ENCODE data around the gene LTC4S. TPM values are rescaled to one million over a fixed set of nuclear protein-coding genes. Genes with fewer than 3 reads are reported as not detected.
A peak's percentile ranks its signal among the peaks of the same experiment; 100 is the strongest.

The LTC4S gene
- total RNA-seq, 2 donors from 2014 or later = 1.3 to 1.4 TPM

DNA sequence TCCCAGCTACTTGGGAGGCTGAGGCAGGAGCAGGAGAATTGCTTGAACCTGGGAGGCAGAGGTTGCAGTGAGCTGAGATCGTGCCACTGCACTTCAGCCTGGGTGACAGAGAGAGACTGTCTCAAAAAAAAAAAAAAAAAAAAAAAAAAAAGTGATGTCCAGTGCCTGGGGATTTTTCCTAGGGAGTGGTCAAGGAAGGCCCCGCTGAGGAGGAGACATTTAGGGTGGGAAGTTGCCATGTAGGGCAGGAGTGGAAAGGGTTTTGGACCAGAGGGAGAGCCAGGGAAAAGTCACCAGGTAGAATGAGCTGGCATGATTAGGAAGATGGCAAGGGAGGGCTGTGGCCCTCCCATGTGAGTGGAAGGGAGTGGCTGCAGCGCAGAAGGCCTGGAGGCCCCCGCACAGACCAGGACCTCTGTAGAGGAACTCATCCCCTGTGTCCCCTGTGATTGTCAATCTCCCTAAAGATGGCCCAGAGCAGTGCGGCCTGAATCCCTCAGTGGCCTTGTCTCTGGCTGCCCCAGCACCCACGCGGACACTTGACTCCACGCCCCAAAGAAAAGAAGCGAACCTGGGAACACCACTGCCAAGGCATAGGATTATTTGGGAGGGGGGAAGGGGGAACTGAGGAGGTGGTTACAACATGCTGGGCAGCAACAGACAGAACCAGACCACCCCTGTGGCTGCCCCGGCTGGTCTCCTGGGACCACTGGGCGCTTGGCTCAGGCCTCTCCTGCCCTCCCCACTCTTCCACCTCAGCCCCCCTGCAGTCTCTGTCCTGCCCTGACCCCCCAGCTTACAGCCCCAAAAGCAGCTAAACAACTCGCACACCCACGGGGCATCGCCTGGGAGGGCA lies 24.3 kb downstream of the LTC4S start:
- no peaks in the 10 kb centered on the region for H3K27me3 Mint-ChIP-seq
- H3K4me3 Mint-ChIP-seq = peak overlapping the region; percentile 87
- peaks cover 16% of the 10 kb centered on the region for H3K4me1 Mint-ChIP-seq
- peaks cover 39% of the 10 kb centered on the region for H3K36me3 Mint-ChIP-seq (ENCODE audit: low read depth)
- peak overlapping the region; percentile 61 for H3K27ac Mint-ChIP-seq
- no peaks in the 10 kb centered on the region for H3K9me3 Mint-ChIP-seq
- ATAC-seq (replicated peaks) = no peak

DNA sequence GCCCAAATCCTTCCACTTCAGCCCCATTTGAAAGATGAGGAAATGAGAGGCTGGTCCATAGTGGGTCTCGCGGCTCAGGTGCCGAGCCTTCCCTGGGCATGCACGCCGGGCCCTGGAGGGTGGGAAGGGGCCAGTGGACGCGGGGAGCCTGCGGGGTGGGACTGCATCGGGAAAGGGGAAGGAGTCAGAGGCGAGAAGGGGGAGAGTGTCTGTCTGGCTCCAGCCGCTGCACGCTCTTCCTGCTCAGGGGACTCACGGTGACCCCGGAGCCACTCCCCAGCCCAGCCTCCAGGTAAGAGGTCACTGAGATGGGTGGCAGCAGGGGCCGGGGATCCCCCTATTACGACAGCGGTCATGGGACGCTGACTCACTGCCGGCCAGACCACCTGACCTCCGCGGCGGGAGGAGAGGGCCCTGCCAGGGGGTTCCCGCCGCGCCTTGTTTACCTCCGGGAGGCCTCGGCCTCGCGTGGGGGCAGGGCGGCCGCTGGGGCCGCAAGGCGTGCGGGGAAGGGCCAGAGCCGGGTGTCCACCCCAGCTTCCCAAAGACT lies 25.0 kb downstream of the LTC4S start:
- Mint-ChIP-seq H3K9me3 (no peaks in the 10 kb centered on the region), H3K36me3 (ENCODE audit: low read depth) (peaks cover 39% of the 10 kb centered on the region), H3K4me1 (peaks cover 16% of the 10 kb centered on the region), H3K4me3 (peak overlapping the region; percentile 87), H3K27ac (peak overlapping the region; percentile 61), H3K27me3 (no peaks in the 10 kb centered on the region)
- peak; percentile 86 for ATAC-seq (replicated peaks)

DNA sequence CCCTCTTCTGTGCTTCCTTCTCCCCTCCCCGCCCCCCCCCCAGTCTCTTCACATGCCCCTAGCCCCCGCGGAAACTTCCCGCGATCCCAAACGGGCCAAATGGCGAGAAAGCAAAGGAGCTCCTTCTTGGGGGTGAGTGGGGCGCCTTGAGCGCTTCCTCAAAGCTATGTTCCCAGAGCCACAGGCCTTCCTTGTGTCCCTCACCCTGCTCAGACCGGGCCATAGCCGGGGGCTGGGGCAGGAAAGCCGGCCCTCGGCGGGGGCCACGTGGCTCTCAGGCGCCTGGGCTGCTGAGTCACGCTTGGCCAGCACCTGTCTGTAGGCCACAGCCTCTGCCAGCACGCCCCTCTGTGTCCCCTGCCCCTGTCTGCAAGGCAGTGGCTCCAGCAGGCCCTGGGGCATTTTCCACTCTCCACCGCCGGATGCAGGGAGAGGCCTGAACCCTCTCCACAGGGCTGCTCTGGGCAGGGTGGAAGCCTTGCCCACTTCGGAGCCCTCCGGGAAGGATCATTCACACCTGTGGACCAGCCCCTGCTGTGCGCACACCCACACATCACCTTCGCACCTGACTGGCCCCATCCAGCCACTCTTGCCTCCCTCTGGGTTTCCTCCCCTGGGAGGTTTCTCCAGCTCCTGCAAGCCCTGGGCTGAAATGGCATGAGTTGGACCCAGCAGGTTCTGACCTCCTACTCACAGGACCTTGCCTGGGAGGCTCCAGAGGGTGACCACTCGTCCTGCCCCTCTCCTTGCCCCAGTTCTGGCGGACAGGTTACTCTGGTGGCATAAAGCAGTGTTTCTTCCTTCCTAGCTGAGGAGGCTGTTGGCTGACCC lies 25.7 kb downstream of the LTC4S start:
- Mint-ChIP-seq H3K4me3 (peak overlapping the region; percentile 87), H3K36me3 (ENCODE audit: low read depth) (peaks cover 44% of the 10 kb centered on the region), H3K27ac (peak overlapping the region; percentile 61), H3K9me3 (no peaks in the 10 kb centered on the region), H3K4me1 (peaks cover 17% of the 10 kb centered on the region), H3K27me3 (no peaks in the 10 kb centered on the region)
- ATAC-seq (replicated peaks) = peak; percentile 47

DNA sequence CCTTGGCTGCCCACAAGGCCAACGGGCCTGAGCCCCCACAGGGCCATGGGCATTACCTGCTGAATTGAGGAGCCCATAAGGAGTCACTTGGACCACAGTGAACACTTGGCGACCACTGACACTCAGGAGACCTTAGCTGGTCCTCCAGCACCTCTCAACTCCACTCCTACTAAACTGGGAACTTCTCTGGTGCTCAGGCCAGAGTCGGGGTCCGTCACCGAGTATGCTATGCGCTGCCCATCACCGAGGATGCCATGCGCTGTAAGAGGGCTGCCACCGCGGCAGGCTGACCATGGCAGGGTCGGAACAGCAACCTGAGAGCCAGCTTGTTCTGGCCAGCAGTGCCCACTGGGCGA lies 26.3 kb downstream of the LTC4S start:
- H3K27ac Mint-ChIP-seq = peak overlapping the region; percentile 61
- peaks cover 50% of the 10 kb centered on the region for H3K36me3 Mint-ChIP-seq (ENCODE audit: low read depth)
- H3K4me1 Mint-ChIP-seq = peaks cover 20% of the 10 kb centered on the region
- H3K9me3 Mint-ChIP-seq = no peaks in the 10 kb centered on the region
- peak overlapping the region; percentile 87 for H3K4me3 Mint-ChIP-seq
- no peaks in the 10 kb centered on the region for H3K27me3 Mint-ChIP-seq
- no peak for ATAC-seq (replicated peaks)

DNA sequence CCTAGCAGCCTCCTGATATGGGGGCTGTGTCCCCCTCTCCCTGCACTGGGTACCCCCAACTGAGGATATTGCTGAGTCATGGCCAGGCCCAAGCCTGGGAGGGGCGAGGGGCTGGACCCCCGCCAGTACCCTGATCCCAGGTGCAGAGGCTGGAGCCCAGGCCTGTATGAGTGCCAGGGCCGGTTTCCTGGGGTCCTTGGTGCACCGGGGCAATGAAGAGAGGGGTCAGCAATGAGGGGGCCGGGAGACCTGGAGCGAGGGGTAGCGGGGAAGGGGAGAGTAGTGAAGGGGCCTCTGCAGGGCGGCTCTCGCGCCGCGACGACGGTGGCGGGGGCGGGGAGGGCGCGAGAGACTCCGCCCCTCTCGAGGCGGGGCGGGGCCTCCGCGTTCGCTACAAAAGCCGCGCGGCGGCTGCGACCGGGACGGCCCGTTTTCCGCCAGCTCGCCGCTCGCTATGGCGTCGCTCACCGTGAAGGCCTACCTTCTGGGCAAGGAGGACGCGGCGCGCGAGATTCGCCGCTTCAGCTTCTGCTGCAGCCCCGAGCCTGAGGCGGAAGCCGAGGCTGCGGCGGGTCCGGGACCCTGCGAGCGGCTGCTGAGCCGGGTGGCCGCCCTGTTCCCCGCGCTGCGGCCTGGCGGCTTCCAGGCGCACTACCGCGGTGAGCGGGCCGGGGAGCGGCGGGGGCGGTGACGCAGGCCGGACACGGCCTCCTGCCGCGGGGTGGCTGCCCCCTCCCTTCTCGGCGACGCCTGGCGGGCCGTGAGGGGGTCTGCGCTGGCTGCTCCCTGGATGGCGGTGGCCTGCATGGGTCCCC lies 26.9 kb downstream of the LTC4S start, which contains the start of gene SQSTM1:
Gene SQSTM1, plus strand, starts transcription at position 423 of the 815 bp plus-strand sequence. Its CDS starts 32 bp downstream, at position 455.
- Mint-ChIP-seq H3K4me3 (peak within 1 kb of the TSS; percentile 87), H3K4me1 (peaks cover 18% of the 10 kb centered on the region), H3K9me3 (no peaks in the 10 kb centered on the region), H3K27ac (peak within 1 kb of the TSS; percentile 92), H3K36me3 (ENCODE audit: low read depth) (peaks cover 53% of the 10 kb centered on the region), H3K27me3 (no peaks in the 10 kb centered on the region)
- peak; percentile 53 for ATAC-seq (replicated peaks)

DNA sequence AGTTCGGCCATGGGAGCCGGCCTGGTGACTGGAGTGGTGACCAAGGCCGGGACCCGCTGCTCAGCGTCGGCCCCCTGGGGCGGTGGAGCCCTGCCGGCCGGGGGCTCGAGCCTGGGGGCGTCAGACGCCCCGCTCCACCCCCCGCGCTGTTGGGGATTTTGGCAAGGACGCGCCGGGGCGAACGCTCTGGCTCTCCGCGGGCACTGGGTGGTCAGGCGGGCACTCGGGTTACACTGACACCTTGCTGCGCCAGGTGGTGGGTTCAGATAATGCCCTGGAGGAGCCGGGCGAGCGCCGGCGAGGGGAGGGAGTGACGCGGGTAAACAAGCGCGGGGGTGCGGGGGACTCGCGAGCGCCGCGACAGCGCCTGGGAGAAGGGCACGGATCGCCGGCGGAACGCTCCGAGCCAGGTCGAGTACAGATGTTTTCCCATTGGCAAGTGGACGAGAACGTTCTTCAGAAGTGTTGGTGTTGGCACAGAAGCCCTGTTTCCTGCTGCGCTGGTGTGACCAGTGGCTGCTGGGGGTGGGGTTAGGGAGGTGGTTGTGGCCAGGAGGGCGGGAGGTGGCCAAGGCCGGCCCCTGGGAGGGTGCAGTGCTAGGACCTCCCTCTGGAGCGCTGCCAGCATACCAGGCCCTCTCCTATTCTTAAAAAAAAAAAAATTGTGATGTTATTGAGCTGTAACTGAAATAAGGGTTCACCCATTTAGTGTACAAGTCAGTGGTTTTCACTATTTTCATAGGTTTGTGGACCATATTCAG lies 27.7 kb downstream of the LTC4S start:
- H3K36me3 Mint-ChIP-seq (ENCODE audit: low read depth) = peaks cover 58% of the 10 kb centered on the region
- H3K27me3 Mint-ChIP-seq = no peaks in the 10 kb centered on the region
- H3K4me3 Mint-ChIP-seq = peak overlapping the region; percentile 87
- no peaks in the 10 kb centered on the region for H3K9me3 Mint-ChIP-seq
- peaks cover 16% of the 10 kb centered on the region for H3K4me1 Mint-ChIP-seq
- peak overlapping the region; percentile 92 for H3K27ac Mint-ChIP-seq
- peak; percentile 64 for ATAC-seq (replicated peaks)

DNA sequence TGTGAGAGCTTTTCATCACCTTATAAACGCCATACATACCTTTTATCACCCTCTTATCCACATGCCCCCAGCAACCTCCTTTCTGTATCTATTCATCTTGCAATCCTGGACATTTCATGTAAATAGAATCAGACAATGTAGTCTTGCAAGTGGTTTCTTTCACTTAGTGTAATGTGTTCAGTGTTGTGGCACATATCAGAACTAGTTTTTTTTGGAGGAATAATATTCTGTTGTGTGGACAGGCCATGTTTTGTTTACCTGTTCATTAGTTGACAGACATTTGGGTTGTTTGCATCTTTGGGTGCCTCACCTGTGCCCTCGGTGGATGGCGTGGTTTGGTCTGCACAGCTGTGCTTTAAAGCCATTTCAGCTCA lies 28.3 kb downstream of the LTC4S start:
- no peak for ATAC-seq (replicated peaks)
- Mint-ChIP-seq H3K4me3 (peak overlapping the region; percentile 87), H3K4me1 (peaks cover 16% of the 10 kb centered on the region), H3K36me3 (ENCODE audit: low read depth) (peaks cover 64% of the 10 kb centered on the region), H3K9me3 (no peaks in the 10 kb centered on the region), H3K27ac (peak overlapping the region; percentile 92), H3K27me3 (no peaks in the 10 kb centered on the region)

DNA sequence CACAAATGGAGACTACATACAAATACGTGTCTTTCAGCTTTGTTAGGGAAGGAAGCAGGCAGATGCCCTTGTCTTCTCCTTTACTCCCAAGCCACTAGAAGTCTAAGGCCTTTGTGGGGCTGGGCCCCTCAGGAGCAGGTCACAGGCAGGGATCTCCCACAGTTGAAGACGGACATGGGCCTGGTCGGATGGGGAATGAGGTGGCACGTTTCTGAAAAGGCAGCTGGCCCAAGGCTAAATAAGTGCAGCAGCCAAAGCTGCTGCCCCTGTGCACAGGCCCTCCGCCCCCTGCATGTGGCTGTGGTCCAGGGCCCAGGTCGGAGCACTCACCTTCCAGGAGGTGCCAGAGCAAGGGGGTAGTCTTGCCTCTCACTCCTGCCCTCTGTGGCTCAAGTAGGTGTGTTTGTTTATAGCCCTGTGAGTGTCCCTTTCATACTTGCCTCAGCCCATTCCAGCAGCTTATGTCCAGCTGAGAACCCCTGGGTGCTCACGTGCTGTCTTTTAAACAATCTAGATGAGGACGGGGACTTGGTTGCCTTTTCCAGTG lies 28.7 kb downstream of the LTC4S start:
- H3K36me3 Mint-ChIP-seq (ENCODE audit: low read depth) = peaks cover 69% of the 10 kb centered on the region
- ATAC-seq (replicated peaks) = no peak
- peak overlapping the region; percentile 92 for H3K27ac Mint-ChIP-seq
- peak overlapping the region; percentile 87 for H3K4me3 Mint-ChIP-seq
- no peaks in the 10 kb centered on the region for H3K9me3 Mint-ChIP-seq
- H3K4me1 Mint-ChIP-seq = peaks cover 18% of the 10 kb centered on the region
- no peaks in the 10 kb centered on the region for H3K27me3 Mint-ChIP-seq

DNA sequence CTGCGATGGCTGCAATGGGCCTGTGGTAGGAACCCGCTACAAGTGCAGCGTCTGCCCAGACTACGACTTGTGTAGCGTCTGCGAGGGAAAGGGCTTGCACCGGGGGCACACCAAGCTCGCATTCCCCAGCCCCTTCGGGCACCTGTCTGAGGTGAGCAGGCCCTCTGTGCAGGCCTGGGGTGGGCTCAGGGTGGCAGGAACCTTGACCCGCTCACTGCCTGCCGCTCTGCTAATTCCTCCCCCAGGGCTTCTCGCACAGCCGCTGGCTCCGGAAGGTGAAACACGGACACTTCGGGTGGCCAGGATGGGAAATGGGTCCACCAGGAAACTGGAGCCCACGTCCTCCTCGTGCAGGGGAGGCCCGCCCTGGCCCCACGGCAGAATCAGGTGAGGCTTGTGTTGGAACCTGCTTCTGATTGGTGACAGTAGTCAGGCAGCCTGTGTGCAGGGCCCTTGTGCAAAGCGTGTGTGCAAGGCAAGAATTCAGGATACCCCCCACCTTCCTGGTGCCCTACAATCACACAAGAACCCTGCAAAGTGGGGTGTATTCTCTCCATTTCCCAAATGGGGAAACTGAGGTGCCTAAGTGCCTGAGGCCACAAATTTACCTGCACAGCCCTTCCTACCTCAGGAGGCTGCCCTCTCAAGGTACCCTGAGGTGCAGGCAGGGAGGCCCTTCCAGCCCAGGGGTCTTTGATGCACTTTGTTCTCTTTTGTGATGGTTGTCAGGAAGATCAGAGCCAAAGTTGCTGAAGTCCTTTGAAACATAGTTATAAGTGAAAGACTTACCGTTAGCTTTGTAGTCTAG lies 30.4 kb downstream of the LTC4S start:
- no peak for ATAC-seq (replicated peaks)
- peak overlapping the region; percentile 32 for H3K4me3 Mint-ChIP-seq
- H3K4me1 Mint-ChIP-seq = peaks cover 25% of the 10 kb centered on the region
- no peaks in the 10 kb centered on the region for H3K27me3 Mint-ChIP-seq
- H3K27ac Mint-ChIP-seq = peak overlapping the region; percentile 75
- no peaks in the 10 kb centered on the region for H3K9me3 Mint-ChIP-seq
- H3K36me3 Mint-ChIP-seq (ENCODE audit: low read depth) = peaks cover 85% of the 10 kb centered on the region

DNA sequence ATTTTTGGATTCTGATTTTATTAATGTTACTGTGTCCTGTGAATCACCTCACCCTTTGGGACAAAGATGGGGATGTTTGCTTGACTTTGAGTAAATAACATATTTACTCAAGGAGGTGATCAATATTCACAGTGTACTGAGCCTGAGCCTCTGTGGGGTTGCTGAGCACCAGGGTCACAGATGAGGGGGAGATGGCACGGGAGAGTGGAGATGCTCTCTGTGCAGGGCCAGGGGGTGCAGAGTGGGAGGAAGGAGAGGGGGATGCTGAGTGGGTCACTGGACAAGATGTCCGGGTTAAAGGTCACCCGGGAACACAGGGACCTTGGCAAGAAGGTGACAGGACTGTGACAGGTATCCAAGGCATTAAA lies 30.9 kb downstream of the LTC4S start:
- Mint-ChIP-seq H3K27ac (peak overlapping the region; percentile 75), H3K36me3 (ENCODE audit: low read depth) (peaks cover 87% of the 10 kb centered on the region), H3K9me3 (no peaks in the 10 kb centered on the region), H3K27me3 (no peaks in the 10 kb centered on the region), H3K4me3 (peak overlapping the region; percentile 32), H3K4me1 (peaks cover 25% of the 10 kb centered on the region)
- ATAC-seq (replicated peaks) = no peak

DNA sequence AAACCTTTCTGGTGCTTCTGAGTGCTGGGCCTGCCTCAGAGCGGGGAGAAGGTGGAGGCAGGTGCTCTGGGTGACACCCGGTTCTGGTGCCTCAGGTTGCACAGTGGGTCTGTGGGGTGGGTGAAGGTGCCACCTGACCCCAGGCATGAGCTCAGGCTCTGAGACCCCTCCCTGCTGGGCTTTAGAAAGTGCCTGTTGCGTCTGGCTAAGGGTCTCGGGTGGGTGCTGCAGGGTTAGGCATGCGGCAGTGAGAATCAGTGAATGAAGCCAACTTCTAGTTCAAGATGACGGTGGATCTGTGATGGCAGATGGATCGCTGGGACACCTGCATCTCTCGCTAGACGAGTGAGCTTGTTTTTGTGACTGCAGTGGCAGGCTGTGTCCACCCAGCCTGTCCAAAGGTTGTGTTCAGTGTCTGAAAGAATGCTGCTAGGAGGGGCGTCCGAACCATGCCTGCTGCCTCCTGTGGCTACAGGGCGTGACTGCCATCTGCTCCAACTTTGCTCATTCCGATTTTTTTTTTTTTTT lies 31.9 kb downstream of the LTC4S start:
- no peak overlapping the region for H3K27ac Mint-ChIP-seq
- H3K36me3 Mint-ChIP-seq (ENCODE audit: low read depth) = peaks cover 95% of the 10 kb centered on the region
- H3K4me1 Mint-ChIP-seq = peaks cover 20% of the 10 kb centered on the region
- no peak for ATAC-seq (replicated peaks)
- no peaks in the 10 kb centered on the region for H3K9me3 Mint-ChIP-seq
- no peaks in the 10 kb centered on the region for H3K27me3 Mint-ChIP-seq
- no peak overlapping the region for H3K4me3 Mint-ChIP-seq

DNA sequence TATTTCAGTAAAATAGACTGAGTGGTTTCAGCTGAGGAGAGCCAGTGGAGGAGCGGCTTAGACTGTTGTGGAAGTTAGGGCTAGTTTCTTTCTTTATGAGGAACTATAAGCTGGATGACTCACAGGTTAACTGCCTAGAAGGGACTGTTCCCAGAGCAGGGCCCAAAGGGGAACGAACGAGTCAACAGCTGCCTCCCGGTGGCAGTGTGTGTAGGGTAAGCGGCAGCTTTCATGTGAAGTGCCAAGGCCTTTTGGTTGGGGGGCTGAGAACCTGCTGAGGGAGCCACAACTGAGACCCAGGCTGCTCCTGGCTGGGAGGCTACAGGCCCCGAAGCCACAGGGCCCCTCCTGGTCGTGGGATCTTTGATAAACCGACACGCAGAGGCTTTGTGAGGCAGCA lies 33.9 kb downstream of the LTC4S start:
- peak overlapping the region; percentile 87 for H3K27ac Mint-ChIP-seq
- H3K9me3 Mint-ChIP-seq = no peaks in the 10 kb centered on the region
- peaks cover 14% of the 10 kb centered on the region for H3K4me1 Mint-ChIP-seq
- peak; percentile 98 for ATAC-seq (replicated peaks)
- no peaks in the 10 kb centered on the region for H3K27me3 Mint-ChIP-seq
- peaks cover 100% of the 10 kb centered on the region for H3K36me3 Mint-ChIP-seq (ENCODE audit: low read depth)
- peak overlapping the region; percentile 59 for H3K4me3 Mint-ChIP-seq

Data from activated T-helper 17 cell treated with anti-CD3 and anti-CD28 coated beads, Interleukin-2, amount 50 U/mL, for 72 hours (primary cell).